ENCODE results near the gene KIAA0825.

The KIAA0825 gene

DNA sequence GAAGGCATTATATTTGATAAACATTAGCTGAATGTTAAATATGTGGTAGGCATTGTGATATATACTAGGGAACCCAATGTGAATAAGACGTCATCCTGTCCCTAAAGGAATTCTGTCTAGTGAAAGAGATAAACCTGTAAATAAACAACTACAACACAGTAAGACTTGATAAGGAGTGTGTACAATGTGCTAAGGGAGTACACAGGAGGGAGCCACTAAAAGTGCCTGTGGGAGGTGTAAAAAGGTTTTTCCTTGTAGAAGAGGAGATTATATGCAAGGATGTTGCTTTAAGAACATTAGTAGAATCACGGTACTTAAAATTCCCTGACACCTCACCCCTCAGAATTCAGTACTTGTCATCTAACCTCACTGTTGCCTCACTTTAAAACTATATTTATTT lies 91.7 kb downstream of the KIAA0825 start:
- DNase-seq (ENCODE audit: low read depth) = no peak
- no peak overlapping the region for H3K4me3 ChIP-seq (ENCODE audit: low read length)
- TF ChIP-seq, protein P1, sequence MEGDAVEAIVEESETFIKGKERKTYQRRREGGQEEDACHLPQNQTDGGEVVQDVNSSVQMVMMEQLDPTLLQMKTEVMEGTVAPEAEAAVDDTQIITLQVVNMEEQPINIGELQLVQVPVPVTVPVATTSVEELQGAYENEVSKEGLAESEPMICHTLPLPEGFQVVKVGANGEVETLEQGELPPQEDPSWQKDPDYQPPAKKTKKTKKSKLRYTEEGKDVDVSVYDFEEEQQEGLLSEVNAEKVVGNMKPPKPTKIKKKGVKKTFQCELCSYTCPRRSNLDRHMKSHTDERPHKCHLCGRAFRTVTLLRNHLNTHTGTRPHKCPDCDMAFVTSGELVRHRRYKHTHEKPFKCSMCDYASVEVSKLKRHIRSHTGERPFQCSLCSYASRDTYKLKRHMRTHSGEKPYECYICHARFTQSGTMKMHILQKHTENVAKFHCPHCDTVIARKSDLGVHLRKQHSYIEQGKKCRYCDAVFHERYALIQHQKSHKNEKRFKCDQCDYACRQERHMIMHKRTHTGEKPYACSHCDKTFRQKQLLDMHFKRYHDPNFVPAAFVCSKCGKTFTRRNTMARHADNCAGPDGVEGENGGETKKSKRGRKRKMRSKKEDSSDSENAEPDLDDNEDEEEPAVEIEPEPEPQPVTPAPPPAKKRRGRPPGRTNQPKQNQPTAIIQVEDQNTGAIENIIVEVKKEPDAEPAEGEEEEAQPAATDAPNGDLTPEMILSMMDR (conservative IDR thresholded peaks at IDR 0.05; ENCODE audit: low read depth, low read length) = no peak

DNA sequence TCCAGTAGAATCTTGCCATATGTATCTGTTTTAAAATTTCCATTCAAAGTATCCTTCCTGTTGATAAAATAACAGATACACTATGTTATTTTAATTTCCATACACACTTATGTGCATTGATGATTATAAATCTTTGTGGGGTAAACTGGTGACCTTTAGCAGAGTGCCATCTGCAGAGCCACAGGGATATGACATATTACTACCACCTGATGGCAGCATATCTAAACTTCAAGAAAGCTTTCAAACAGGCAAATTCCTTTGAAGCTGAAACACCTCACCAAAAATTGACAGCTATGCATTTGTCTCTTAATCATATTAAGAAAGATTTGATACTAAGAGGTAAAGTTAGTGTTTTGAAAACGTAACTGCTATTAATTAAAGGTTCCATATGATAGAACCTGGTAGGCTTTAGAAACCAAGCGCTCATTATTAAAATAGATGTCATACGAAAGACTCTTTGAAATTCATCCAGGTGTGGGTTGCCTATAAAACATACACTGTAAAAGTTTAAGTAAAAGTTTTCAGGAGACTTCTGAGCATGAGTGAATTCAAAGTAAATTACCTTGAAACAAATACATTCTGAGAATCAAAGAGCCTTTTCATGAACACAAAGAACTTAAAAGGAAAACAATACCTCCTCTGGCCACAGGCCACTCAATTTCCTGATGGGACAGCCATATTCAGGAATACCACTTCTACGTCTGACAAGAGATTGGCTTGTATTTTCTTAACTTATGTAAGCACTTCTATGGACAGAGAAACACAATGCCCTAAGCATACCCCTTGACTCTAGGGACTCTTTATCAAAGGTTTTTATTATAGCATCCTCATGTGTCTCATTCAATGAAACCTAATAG lies 93.3 kb downstream of the KIAA0825 start:
- no peak overlapping the region for H3K4me3 ChIP-seq (ENCODE audit: low read length)
- TF ChIP-seq, protein P1 (conservative IDR thresholded peaks at IDR 0.05; ENCODE audit: low read depth, low read length) = peak; percentile 65
- DNase-seq (ENCODE audit: low read depth) = peak; percentile 7

DNA sequence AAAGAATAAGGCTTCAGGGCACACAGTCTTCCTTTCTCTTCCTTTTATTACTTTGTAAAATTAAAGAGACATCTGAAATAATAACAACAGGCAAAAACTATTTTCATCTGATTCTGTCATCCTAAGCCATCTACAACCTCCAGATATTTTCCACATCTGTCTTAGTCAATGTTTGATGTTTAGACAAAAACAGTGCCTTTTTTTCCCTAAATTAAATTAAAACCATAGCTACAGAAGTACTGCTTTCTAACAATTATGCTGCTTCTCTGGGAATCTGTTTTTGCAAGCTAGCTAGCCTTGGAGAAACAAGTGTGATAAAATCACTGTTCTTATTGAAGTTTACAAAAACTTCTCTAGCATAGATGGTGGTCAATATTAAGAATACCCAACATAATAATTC lies 95.4 kb downstream of the KIAA0825 start:
- no peak for DNase-seq (ENCODE audit: low read depth)
- TF ChIP-seq, protein P1 (conservative IDR thresholded peaks at IDR 0.05; ENCODE audit: low read depth, low read length) = no peak
- no peak overlapping the region for H3K4me3 ChIP-seq (ENCODE audit: low read length)

DNA sequence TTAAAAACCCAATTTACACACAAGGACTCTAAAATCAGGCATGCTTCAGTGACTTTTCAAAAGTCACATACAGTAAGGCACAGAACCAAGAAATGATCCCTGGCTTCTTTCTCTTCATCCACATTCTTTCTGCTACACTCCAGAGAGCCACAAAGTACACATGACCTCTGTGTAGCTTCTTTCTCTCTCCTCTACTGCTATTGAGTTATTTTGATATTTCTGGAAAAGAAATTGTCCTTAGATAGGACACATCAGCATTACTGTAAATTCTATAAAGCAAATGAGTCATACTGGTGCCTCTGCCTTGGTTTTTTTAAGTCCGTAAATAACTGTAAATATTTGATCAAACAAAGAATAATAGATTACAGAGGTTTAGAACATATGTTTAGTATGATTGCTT lies 96.3 kb downstream of the KIAA0825 start:
- H3K4me3 ChIP-seq (ENCODE audit: low read length) = no peak overlapping the region
- no peak for DNase-seq (ENCODE audit: low read depth)
- TF ChIP-seq, protein P1 (conservative IDR thresholded peaks at IDR 0.05; ENCODE audit: low read depth, low read length) = no peak

DNA sequence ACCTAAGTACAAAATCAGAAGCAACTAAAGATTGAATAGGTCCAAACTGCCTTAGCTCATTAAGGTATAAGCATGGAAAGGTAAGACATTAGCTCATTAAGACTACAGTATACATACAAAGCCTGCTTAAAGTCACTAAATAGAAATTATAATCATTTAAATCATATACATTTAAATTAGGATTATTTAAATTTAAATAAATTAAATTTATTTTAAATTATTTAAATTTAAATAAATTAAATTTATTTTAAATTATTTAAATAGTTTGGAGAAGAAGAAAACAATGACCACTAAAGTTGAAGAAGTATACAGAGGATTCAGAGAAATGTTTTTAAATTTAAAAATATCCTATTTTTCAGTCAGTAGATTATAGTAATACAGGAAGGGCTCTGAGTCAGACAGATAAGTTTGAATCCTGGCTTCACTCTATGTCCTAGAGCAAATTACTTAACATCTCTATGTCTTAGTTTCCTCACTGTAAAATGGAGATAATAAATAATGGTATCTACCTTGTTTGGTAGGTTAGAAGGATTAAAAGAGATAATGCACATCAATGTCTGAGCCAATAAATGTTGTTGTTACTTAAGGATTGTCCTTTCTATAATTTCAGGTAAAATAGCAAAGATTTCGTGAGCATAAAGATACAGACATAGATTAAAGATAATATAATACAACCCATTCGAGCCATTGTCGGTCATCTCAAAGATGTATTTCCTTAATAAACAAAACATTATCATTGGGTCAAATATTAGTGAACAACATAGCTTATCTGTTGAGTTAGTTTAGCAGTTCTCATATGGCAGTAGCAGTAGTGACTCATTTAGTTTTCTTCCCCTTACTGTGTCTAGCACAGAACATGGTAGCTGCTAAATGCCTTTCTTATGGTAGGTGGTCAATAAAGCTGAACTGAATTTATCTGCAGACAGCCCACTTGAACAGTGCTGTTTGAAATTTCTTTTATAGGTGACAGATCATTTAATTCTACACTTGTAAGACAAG lies 100.6 kb downstream of the KIAA0825 start:
- no peak for DNase-seq (ENCODE audit: low read depth)
- TF ChIP-seq, protein P1 (conservative IDR thresholded peaks at IDR 0.05; ENCODE audit: low read depth, low read length) = no peak
- H3K4me3 ChIP-seq (ENCODE audit: low read length) = no peak overlapping the region

DNA sequence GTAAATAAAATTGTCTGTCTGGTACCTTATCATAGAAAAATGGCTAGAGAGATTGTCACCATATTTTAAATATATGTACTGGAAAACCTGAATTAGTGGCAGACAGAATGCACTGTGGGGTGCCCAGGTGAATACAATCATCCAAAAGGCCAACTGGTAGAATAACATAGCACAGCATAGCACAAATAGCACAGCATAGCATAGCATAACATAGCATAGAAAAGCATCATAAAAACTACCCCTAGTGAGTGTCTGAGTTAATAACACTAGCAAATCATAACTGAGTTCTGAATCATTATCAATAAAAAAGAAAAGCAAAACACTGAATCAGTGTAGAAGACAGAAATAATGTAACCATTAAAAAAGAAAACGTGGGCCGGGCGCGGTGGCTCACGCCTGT lies 102.3 kb downstream of the KIAA0825 start:
- no peak for DNase-seq (ENCODE audit: low read depth)
- H3K4me3 ChIP-seq (ENCODE audit: low read length) = no peak overlapping the region

More for the DNA sequence above, 102.3 kb downstream of the KIAA0825 start:
- TF ChIP-seq, protein P1 (conservative IDR thresholded peaks at IDR 0.05; ENCODE audit: low read depth, low read length) = no peak

All from retinal pigment epithelial cell (primary cell).